ENCODE measurements around the gene FGGY.

DNA sequence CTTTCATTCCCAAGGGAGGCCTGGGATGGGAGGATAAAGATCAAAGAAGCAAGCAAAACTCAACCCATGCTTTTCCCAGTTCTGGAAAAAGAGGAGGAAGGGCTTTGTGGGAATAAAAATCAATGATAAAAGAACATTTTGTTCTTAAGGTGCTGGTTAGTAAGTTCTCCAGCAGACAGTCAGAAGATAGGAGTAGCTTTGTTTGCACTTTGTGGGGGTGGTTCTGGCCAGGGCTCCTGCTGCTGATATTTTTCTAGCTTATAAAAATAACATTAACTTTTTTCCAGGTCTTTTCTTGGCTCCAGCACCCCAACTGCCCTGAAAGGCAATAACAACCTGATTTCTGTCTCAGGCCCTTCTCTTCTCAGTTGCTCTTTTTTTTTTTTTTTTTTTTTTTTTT, 220.0 kb downstream of the FGGY start:
- TF ChIP-seq EZH2 (IDR thresholded peaks at IDR 0.05) (no peak), POLR2AphosphoS5 (IDR thresholded peaks at IDR 0.05; ENCODE audit: borderline replicate concordance, low read depth, low read length) (no peak), FOXP2 (optimal IDR thresholded peaks at IDR 0.05; ENCODE audit: control extremely low read depth, extremely low read length, insufficient read depth) (no peak)
